NB4 (cell line): ENCODE data around the gene SPEF1.

Experiments
- MYC ChIP-seq: IDR thresholded peaks from 2 replicates; pipeline ENCODE4 v1.6.1; 2011; ENCODE audit warnings: low read depth, low read length
- POLR2A ChIP-seq: IDR thresholded peaks from 2 replicates; pipeline ENCODE4 v1.6.1; 2011; ENCODE audit warnings: mild to moderate bottlenecking; ENCODE audit not compliant: insufficient read length; ENCODE audit errors: extremely low read depth
- TF ChIP-seq, protein P1 (sequence below): IDR thresholded peaks from one replicate; pipeline ENCODE4 v1.5.1; 2012; ENCODE audit warnings: low read depth, low read length
- TF ChIP-seq, protein P2 (sequence below): IDR thresholded peaks from 2 replicates; pipeline ENCODE4 v1.6.1; 2011; ENCODE audit warnings: low read depth, low read length

DNA sequence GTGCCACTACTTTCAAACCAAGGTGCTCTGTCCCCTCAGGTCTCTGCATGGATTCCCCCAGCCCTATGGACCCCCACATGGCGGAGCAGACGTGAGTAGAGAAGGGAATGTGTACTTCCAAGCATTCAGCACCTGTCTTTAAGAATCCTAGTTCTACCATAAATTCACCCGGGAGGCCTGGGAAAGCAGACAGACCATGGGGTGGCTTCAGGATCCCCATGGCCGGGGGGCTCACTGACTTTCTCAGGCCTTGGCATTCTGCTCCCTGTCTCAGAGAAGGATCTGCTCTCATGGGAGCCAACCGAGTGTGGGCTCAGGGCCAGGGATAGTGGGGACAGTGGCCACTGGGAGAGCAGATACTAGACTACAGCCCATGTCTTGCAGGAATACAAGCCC is 17.1 kb upstream of the SPEF1 start:
- TF ChIP-seq POLR2A (no peak), MYC (no peak)
- TF ChIP-seq, protein P1, sequence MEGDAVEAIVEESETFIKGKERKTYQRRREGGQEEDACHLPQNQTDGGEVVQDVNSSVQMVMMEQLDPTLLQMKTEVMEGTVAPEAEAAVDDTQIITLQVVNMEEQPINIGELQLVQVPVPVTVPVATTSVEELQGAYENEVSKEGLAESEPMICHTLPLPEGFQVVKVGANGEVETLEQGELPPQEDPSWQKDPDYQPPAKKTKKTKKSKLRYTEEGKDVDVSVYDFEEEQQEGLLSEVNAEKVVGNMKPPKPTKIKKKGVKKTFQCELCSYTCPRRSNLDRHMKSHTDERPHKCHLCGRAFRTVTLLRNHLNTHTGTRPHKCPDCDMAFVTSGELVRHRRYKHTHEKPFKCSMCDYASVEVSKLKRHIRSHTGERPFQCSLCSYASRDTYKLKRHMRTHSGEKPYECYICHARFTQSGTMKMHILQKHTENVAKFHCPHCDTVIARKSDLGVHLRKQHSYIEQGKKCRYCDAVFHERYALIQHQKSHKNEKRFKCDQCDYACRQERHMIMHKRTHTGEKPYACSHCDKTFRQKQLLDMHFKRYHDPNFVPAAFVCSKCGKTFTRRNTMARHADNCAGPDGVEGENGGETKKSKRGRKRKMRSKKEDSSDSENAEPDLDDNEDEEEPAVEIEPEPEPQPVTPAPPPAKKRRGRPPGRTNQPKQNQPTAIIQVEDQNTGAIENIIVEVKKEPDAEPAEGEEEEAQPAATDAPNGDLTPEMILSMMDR, result no peak
- TF ChIP-seq, protein P2, sequence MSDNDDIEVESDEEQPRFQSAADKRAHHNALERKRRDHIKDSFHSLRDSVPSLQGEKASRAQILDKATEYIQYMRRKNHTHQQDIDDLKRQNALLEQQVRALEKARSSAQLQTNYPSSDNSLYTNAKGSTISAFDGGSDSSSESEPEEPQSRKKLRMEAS, result no peak
